NB4 (cell line): ENCODE measurements around the gene VAV3.

Experiments used
- CTCF ChIP-seq: IDR thresholded peaks from one replicate; pipeline ENCODE4 v1.5.1; 2012; ENCODE audit warnings: low read depth, low read length
- MAX ChIP-seq: IDR thresholded peaks from 2 replicates; pipeline ENCODE4 v1.6.1; 2011; ENCODE audit warnings: low read depth, low read length
- POLR2A ChIP-seq: IDR thresholded peaks from 2 replicates; pipeline ENCODE4 v1.6.1; 2011; ENCODE audit warnings: mild to moderate bottlenecking; ENCODE audit not compliant: insufficient read length; ENCODE audit errors: extremely low read depth

GRCh38 chr1:107896936-107897335 is 68.0 kb downstream of the VAV3 start:
- TF ChIP-seq MAX (no peak), CTCF (no peak), POLR2A (no peak)
